Activated gamma-delta T cell treated with Interleukin-2 at 50 U/mL for 16 hours (primary cell): ENCODE measurements around the gene R3HDM2.

Source experiments
- DNase-seq: peaks from one replicate; pipeline ENCODE4 v3.0.0-alpha.2; 2020

R3HDM2 gene

DNA sequence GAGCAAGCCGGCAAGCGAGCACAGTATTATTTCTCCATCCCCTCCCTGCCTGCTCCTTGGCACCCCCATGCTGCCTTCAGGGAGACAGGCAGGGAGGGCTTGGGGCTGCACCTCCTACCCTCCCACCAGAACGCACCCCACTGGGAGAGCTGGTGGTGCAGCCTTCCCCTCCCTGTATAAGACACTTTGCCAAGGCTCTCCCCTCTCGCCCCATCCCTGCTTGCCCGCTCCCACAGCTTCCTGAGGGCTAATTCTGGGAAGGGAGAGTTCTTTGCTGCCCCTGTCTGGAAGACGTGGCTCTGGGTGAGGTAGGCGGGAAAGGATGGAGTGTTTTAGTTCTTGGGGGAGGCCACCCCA, 218.2 kb downstream of the R3HDM2 start:
- no peak for DNase-seq

DNA sequence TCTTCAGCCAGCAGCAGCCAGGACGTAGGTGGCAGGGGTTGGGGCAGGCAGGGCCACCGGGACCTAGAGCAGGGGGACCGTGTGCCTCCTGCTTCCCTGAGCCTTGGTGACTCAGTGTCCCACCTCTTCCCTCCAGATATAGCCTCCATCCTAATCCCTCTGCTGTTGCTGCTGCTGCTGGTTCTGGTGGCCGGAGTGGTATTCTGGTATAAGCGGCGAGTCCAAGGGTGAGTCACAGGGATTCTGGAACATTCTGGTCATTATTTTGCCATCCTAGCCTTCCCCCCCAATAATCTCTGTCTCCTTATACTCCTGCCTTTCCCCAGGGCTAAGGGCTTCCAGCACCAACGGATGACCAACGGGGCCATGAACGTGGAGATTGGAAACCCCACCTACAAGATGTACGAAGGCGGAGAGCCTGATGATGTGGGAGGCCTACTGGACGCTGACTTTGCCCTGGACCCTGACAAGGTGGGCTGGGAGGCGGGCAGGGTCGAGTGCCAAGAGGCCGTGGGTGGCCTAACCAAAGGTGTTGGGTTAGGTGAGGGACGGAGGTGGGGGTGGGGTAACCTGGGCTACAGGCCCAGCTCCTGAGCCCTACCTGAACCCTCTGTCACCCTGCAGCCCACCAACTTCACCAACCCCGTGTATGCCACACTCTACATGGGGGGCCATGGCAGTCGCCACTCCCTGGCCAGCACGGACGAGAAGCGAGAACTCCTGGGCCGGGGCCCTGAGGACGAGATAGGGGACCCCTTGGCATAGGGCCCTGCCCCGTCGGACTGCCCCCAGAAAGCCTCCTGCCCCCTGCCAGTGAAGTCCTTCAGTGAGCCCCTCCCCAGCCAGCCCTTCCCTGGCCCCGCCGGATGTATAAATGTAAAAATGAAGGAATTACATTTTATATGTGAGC, 218.8 kb downstream of the R3HDM2 start:
- DNase-seq = no peak

DNA sequence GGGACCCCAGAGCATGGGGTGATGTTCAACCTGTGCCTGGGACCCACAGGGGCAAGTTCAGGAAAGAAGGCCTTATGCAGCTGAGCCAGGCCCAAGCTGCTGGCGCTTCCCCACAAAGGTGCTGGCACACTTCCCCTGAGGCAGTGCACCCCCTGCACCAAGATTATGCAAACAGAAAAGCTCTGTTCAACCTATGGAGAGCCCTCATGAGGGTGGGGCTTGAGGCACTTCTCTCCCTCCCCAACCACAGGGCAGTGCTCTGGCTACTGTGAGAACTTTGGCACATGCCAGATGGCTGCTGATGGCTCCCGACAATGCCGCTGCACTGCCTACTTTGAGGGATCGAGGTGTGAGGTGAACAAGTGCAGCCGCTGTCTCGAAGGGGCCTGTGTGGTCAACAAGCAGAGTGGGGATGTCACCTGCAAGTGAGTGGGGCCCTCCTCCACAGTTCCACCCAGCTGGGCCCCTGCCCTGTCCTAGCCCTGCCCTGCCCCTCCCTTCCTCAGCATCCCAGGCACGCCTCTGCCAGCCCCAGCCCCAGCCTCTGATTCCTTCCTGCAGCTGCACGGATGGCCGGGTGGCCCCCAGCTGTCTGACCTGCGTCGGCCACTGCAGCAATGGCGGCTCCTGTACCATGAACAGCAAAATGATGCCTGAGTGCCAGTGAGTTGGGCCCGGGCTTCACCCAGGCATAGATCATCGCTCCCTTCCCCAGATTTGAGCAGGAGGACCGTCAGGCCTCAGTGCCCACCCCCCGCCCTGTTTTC, 219.7 kb downstream of the R3HDM2 start:
- no peak for DNase-seq

GRCh38 chr12:57210461-57210860, 220.4 kb downstream of the R3HDM2 start:
- DNase-seq = no peak

- no peak for DNase-seq
Measured at GRCh38 chr12:57209916-57210315, 220.9 kb downstream of the R3HDM2 start.

GRCh38 chr12:57208631-57209282, 222.1 kb downstream of the R3HDM2 start:
- DNase-seq = no peak

GRCh38 chr12:57207731-57208630, 222.9 kb downstream of the R3HDM2 start:
- no peak for DNase-seq

GRCh38 chr12:57205931-57206330, 224.9 kb downstream of the R3HDM2 start:
- no peak for DNase-seq

DNA sequence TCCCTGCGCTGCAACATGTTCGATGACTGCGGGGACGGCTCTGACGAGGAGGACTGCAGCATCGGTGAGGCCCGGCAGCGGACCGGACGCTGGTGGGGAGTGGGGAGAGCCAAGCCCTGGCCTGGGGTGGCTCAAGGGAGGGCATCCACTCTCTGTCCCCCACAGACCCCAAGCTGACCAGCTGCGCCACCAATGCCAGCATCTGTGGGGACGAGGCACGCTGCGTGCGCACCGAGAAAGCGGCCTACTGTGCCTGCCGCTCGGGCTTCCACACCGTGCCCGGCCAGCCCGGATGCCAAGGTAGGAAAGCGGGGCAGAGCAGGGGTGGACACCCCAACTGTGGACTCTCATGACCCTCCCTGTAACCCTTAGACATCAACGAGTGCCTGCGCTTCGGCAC, 225.7 kb downstream of the R3HDM2 start:
- no peak for DNase-seq

- no peak for DNase-seq
Measured at GRCh38 chr12:57204454-57204853, 226.4 kb downstream of the R3HDM2 start.

DNA sequence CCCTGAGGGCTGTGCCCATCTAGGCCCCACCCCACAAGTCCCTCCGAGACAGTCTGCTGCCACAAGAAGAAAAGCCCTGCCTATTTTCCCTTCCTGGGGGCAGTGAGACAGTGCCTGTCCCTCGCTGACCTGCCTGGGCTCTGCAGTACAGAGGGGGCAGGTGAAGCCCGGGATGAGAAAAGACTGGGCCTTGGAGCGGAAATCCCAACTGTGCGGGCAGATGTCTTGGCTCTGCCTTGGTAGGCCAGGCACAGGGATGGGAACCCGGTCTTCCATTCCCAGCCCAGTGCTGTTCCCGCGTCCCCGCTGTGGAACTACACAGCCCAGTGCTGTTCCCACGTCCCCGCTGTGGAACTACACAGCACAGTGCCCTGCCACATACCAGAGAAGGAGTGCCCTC, 227.1 kb downstream of the R3HDM2 start:
- DNase-seq = no peak
